NCI-H446 treated with DMSO at 0.1 percent for 48 hours (cell line): Measurements from ENCODE around the gene DNAJC13.

Experiments used
- DNase-seq: peaks from one replicate; lab custom pipeline; 2025; lab: John Stamatoyannopoulos, UW

The DNAJC13 gene

GRCh38 chr3:132486099-132486498 is 68.8 kb downstream of the DNAJC13 start:
- DNase-seq: no peak

GRCh38 chr3:132488151-132488550 is 70.8 kb downstream of the DNAJC13 start:
- no peak for DNase-seq

DNA sequence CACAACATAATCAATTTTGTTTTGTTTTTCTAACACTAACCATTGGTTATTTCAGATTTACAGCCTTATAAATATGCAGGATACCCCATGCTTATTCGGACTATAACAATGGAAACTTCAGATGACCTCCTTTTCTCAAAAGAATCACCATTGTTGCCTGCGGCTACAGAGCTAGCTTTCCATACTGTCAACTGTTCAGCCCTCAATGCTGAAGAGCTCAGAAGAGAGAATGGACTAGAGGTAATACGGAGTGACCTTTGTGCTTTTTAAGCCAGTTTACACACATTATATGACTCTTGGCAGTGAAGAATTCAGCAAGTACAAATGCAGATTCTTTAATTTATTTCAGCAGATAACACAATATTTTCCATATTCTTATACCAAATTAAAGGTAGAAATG is 81.8 kb downstream of the DNAJC13 start:
- DNase-seq: no peak

- no peak for DNase-seq
Measured at GRCh38 chr3:132503559-132503958, 86.3 kb downstream of the DNAJC13 start.

DNA sequence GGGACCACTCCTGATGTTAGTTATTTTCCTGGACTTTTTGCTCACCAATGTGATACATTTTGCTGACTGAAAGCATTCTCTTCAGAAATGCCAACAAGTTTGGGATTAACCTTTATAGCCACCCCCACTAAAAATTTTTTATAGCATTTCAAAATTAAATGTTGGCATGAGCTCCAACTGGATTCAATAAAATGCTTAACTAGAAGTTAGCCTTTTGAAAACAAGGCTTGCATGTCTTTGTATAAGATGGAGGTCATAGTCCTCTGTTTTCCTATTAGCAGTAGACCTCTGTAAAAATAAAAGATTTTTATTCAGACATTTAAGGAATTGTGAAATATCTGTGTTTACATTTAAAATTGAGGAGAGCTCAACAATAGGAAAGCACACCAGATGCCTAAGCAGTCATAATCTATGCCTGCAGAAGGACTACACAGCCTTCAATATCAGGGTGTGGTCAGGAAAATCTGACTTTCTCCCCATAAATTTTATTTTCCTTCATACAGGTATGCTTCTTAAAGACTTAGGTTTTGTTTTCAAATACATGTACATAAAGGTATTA is 87.2 kb downstream of the DNAJC13 start:
- DNase-seq: no peak

DNA sequence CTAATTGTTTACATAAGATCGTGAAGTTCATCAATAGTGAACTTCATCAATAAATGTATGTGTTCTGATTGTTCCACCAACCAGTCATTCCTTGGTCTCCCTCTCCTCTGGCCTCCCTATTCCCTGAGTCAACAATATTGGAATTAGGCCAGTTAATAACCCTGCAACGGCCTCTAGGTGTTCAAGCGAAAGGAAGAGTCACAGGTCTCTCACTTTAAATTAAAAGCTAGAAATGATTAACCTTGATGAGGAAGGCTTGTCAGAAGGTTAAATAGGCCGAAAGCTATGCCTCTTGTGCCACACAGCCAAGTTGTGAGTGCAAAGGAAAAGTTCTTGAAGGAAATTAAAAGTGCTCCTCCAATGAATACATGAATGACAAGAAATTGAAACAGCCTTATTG is 90.4 kb downstream of the DNAJC13 start:
- DNase-seq: no peak

GRCh38 chr3:132509096-132509495 is 91.8 kb downstream of the DNAJC13 start:
- no peak for DNase-seq

GRCh38 chr3:132509506-132509905 is 92.2 kb downstream of the DNAJC13 start:
- DNase-seq: no peak

GRCh38 chr3:132513057-132513456 is 95.8 kb downstream of the DNAJC13 start:
- DNase-seq: no peak

DNA sequence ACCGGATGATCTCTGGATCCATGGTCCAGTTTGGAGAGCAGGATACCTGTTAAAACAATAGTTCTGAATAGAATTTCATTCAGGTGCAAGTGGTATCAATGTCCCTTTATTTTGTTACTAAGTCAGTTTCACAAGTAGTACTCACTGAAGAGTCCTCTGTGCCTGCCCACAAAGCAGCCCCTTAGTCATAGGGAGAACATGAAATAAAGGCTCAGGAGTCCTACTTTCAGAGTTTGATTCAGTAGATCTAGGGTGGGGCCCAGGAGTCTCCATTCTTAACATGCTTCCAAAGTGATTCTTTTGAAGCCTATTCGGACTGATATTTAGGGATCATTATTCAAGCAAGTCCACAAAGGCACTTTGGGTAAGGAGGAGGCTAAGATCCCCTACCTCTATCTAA is 100.0 kb downstream of the DNAJC13 start:
- no peak for DNase-seq

GRCh38 chr3:132519914-132520313 is 102.6 kb downstream of the DNAJC13 start:
- DNase-seq: no peak

DNA sequence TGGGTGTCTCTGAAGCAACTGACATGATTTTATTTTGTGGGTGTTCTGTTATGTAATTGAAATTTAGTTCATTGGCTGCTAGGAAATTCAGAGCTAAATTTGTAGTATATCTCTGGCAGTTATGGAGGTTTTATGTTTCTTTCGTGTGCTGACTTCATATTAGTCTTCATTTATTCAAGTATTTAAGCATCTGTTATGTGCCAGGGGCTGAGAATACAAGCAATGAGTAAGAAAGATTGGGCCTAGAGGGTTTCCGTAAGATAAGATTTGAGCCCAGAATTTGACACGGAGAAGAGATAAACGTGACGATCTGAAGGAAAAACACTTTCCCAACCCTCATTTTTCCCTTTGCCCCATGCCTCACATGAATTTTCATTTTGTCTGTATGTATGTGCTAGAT is 104.6 kb downstream of the DNAJC13 start:
- DNase-seq: no peak

GRCh38 chr3:132522353-132522752 is 105.1 kb downstream of the DNAJC13 start:
- no peak for DNase-seq

GRCh38 chr3:132530624-132531023 is 113.3 kb downstream of the DNAJC13 start:
- no peak for DNase-seq

DNA sequence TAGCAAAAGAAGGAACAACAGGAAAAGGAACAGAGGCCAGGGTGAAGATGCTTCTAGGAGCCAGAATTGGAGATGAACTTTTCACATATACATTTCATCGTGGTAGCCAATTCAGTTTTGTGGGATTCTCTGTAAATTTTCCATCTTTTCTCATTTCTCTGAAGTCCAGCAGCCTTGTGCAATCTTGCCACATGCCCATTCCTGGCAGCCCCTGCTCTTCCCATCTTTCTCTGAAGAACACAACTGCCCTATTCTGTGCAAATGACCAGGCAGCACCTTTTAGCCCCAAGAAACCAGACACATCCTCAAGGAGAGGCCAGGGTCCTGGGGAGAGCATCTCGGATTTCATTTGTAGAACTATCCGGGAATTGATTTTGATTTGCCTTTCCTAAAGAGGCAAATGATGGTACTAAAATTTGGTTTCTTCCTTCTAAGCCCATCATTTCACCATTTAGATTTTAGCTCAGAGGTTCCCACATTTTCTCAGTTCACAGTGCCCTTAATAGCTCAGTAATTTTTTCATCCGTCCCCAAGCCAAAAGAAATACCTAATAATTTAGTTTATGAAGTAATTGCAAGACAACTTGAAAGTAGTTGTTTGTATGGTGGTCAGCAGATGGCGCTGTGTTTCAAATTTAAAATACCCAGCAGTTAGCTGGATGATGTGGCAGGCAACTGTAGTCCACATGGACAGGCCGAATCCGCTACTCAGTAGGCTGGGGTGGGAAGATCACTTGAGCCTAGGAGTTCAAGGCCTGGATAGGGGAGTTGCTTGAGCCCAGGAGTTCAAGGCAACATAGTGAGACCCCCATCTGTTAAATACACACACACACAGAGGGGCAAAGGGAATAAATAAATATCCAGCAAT is 118.5 kb downstream of the DNAJC13 start:
- DNase-seq: peak; percentile 42

DNA sequence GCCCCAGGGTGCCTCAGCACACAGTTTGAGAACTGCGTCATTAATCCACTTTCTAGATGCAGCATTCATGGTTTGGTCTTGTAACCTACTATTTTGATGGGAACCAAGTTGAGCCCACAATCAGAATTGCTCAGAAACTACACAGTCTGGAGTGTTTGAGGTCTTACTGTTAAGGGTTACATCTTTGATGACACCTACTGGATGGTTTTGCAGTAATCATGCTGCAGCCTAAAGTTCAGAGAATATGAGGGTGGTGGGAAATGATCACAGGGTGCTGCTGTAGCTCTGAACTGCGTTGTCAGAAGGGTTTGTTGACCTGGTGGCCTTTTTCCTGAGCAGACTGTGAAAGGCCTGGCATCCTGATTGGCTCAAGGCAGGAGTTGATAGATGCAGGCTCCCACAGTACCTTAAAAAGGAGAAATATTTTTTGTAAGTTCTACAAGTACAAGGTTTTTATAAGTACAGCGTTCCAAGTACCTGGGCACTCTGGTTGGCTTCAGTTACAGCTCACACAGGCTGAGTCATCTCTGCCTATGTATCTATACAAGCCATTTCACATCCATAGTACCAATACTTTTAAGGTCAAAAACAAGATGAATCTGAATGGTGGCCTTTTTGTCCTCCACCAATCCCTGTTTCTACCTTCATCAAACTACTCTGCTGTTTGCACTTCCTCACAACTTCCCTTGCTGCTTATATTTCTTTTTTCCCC is 119.3 kb downstream of the DNAJC13 start:
- DNase-seq: no peak

DNA sequence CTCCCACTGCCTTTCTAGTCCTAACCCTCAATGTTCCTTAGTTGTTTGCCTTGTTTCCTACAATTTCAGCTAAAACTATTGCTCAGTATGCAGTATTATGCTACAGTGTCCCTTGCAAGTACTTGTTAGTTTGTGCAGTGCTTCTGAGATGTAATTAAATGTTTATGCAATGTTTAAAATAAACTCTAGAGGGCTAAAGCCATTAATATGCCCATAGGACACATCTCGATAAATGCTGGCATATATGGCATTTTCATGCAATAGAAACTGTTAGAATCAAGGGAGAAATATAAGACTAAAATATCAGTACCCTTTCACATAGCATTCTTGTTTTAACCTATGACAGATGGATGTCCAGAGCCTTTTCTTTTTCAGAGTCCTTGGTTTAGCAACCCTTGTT is 120.0 kb downstream of the DNAJC13 start:
- no peak for DNase-seq

DNA sequence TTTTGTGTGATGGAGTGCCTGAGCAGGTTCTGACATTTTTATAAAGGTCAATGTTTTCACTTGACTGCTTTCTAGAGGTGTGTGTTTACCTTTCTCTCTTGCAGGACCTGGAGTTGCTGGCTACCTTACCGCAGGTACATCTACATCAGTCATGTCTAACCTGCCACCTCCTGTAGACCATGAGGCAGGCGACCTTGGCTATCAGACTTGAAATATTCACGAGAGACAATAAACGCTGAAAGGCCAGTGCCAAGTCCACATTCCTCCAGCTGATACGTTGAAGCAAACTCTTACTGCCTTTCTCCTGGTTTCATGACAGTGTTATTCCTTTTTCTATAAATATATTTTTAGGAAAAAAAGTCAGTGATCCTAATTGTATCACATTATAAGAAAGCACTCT is 120.8 kb downstream of the DNAJC13 start:
- no peak for DNase-seq

DNA sequence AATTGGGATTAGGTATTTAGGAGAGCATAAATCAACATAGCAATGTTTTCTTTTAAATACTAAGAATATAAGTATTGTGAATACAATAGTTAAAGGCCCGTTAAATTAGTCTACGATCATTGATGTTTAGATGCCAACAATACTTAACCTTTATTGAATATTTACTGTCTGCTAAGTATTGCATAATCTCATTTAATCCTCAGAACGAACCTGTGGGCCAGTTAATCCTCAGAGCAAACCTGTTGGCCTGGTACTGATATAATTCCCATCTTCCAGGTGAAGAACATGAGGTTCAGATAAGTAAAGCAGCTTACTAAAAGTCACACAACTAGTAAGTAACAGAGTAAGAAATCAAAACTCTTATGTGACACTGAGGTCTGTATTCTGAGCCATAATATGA is 122.4 kb downstream of the DNAJC13 start:
- DNase-seq: no peak

GRCh38 chr3:132542577-132542976 is 125.3 kb downstream of the DNAJC13 start:
- DNase-seq: no peak

- DNase-seq: no peak
Measured at GRCh38 chr3:132543011-132543739, 125.9 kb downstream of the DNAJC13 start.

- DNase-seq: no peak
Measured at GRCh38 chr3:132544130-132544529, 126.8 kb downstream of the DNAJC13 start.
